NCI-H774 (cell line): ENCODE results near the gene SYNPR.
"Not testable (repeated sequence)": the region's sequence is repeated elsewhere in the genome, so short reads cannot be mapped to it uniquely, and the experiment has no call there.

Experiments used
- DNase-seq: peaks from one replicate; lab custom pipeline; 2025; lab: John Stamatoyannopoulos, UW

The SYNPR gene

DNA sequence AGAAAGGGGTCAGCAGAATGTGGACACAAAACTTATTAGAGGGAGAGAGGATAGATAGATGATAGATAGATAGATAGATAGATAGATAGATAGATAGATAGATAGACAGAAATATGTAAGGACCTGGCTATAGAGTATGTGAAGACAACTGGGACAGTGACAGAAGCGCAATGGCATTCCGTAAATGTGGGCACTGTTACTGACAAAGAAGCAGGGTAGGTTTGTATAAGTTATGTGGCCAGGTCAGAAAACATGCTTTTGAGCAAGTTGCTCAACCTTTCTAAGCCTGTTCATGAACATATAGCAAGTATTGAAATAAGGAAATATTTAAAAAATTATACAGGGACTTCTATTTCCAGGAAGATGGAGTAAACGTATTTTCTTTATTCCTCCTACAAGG is 357.1 kb downstream of the SYNPR start:
- DNase-seq: no peak

GRCh38 chr3:63639806-63640205 is 361.7 kb downstream of the SYNPR start:
- no peak for DNase-seq

DNA sequence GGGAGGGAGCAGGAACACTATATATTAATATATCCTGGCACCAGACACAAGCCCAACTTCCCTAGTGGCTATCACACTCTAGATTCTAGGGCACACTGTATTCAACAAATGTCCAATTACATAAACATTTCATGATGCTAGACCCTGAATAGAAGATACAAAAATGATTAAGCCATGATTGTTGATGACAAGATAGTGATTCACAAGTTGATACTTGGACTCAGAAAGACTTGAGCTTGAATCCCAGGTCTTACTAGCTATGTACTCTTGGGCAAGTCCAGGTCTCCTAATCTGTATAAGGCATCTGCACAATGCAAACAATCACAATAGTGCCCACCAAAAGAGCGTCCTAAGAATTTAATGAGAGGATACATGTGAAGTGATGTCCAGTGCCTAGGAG is 364.4 kb downstream of the SYNPR start:
- DNase-seq: no peak

- DNase-seq: no peak
These were observed 366.2 kb downstream of the SYNPR start for GRCh38 chr3:63644212-63644797.

GRCh38 chr3:63644928-63645781 is 367.0 kb downstream of the SYNPR start:
- not testable (repeated sequence) for DNase-seq

- DNase-seq: no peak
These were observed 374.1 kb downstream of the SYNPR start, which contains the start of gene SNTN for GRCh38 chr3:63652066-63652725. Gene SNTN, plus strand, starts transcription at chr3:63652675. Its CDS starts 13 bp downstream, at chr3:63652688.

DNA sequence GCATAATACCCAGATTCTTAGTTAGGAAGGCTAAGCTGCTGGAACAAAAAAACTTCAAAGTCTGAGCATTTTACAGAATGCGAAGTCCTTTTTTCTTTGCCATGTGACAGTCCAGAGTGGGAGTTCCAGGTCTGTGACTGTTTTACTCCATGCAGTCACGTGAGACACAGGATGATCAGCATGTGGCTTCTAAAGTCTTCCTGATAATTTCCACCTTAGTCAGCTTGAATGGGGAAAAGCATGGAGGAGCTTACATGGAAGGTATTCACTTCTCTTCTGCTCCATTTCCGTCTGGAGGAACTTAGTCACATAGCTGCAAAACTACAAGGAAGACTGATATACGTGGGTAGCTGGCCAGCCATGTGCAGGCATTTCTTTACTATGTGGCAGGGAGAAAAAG is 376.1 kb downstream of the SYNPR start:
- DNase-seq: no peak

DNA sequence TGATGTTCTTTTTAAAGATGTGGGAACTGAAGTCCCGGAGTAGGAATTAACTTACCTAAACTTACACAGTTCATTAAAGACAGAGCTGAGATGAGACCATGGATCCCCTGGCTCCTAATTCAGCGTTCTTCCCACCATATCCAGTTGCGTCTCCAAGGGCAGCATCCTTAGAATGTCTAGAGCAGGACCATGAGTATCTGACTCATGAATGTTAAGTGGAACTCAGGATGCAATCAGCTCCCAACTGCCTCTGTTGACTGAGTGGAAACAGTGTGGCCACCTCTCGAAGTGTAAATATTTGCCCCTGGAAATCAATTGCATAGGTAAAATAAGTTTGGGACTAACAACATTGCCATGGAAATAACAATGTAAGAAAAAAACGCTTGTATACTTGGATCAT is 376.8 kb downstream of the SYNPR start:
- peak; percentile 12 for DNase-seq

GRCh38 chr3:63655519-63655918 is 377.4 kb downstream of the SYNPR start:
- DNase-seq: no peak

GRCh38 chr3:63656786-63657185 is 378.7 kb downstream of the SYNPR start:
- DNase-seq: no peak

DNA sequence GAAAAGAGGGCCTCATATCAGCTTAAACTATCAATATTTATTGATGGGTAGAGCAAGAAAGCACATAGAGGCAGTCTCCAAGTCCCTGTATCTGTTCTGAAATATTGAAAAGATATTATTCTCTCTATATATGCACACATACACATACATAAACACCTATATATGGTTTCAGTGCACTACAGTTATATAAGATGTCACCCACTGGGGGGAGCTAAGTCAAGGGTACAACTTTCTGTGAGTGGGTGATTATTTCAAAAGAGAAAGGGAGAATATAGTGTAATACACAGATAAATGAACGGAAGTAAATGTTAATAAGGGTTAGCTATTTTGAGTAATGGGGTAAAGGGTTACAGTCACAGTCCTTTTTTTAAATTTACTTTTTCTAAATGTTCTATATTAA is 383.1 kb downstream of the SYNPR start:
- no peak for DNase-seq

- no peak for DNase-seq
These were observed 383.9 kb downstream of the SYNPR start for GRCh38 chr3:63662011-63662410.

- no peak for DNase-seq
These were observed 384.4 kb downstream of the SYNPR start for GRCh38 chr3:63662500-63662899.
